ENCODE measurements around the gene EGFL7.
A peak's percentile ranks its signal among the peaks of the same experiment; 100 is the strongest.

EGFL7 gene

DNA sequence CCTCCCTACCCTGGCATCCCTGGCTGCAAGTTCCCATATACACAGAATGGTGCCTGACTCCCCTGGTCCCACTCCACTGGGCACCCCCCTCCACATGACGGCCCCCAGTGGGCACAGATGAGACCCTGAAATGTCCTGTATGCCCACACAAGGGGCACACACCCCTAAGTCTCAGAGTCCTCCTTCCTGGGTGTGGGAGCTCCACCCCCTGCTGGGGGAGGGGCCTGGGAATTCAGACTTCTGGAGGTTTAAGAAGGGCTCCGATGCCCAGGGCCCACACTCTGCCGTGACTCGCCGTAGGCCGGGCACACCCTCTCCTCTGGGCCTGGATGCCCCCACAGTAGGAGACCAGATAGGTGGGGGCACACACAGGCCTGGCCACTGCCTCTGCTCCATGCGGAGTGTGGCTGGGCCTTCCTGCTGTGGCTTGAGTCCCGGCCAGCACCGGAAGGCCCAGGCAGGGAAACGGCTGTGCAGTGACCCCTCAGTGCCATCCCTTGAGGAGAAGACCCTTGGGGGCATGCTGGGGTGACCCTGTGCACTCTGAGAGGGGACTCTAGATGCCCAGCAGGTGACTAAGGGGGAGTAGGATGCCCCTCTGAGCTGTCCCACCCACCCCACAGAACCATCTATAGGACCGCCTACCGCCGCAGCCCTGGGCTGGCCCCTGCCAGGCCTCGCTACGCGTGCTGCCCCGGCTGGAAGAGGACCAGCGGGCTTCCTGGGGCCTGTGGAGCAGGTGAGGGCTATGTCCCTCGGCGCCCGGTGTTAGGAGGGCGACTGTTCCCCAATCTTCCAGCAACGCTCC, 6.5 kb downstream of the EGFL7 start:
- Histone ChIP-seq H3K9ac (peak overlapping the region in 4 of 11 experiments; percentile 5 to 44 (median 27); a peak in 3 of 22 replicates), H3K36me3 (peaks cover 9 to 21% (median 14%) of the 10 kb centered on the region in 11 experiments; a peak in 20 of 22 replicates), H3K9me3 (replicated peaks in 1 of 11) (no peaks in the 10 kb centered on the region), H3K27me3 (peaks cover 20 to 39% (median 31%) of the 10 kb centered on the region in 11 experiments; a peak in 20 of 22 replicates), H3K4me3 (no peak overlapping the region), H3K4me1 (peaks cover 53 to 95% (median 93%) of the 10 kb centered on the region in 10 experiments), H4K20me1 (peaks cover 30 to 91% (median 64%) of the 10 kb centered on the region in 11 experiments; a peak in 21 of 22 replicates), H3K27ac (no peak overlapping the region; a peak in 1 of 22 replicates), H3K4me2 (peak overlapping the region; percentile 3 to 100 (median 98); a peak in 19 of 22 replicates)
- no peak for TF ChIP-seq Cebpa-rat (IDR thresholded peaks at IDR 0.05)

DNA sequence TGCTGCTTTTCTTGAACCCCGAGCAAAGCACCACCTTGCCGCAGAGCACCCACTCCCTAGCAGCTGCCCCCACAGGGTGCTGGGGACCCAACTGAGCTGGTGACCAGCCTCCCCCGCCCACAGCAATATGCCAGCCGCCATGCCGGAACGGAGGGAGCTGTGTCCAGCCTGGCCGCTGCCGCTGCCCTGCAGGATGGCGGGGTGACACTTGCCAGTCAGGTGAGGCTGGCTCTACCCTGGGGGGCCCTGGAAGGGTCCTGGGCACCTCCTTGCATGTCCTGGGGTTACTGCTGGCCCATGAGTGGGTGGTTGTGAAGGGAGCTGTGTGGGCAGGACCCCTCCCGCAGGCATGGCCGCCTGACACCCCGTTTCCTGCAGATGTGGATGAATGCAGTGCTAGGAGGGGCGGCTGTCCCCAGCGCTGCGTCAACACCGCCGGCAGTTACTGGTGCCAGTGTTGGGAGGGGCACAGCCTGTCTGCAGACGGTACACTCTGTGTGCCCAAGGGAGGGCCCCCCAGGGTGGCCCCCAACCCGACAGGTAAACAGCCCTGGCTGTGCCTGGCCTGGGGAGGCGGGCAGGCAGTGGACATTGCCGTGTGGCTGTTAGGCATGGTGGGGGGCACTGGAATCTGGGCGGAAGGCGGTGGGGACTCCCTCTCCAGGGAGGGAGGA, 7.2 kb downstream of the EGFL7 start:
- Histone ChIP-seq H3K9me3 (replicated peaks in 1 of 11) (no peaks in the 10 kb centered on the region), H3K4me2 (peak overlapping the region in 10 of 11 experiments; percentile 54 to 100 (median 98); a peak in 20 of 22 replicates), H4K20me1 (peaks cover 37 to 91% (median 71%) of the 10 kb centered on the region in 11 experiments; a peak in 21 of 22 replicates), H3K9ac (peak overlapping the region in 4 of 11 experiments; percentile 5 to 41 (median 38); a peak in 5 of 22 replicates), H3K4me3 (no peak overlapping the region), H3K27me3 (peaks cover 14 to 32% (median 24%) of the 10 kb centered on the region in 11 experiments; a peak in 20 of 22 replicates), H3K36me3 (peaks cover 12 to 28% (median 22%) of the 10 kb centered on the region in 11 experiments; a peak in 20 of 22 replicates), H3K4me1 (peaks cover 46 to 95% (median 93%) of the 10 kb centered on the region in 10 experiments), H3K27ac (peak overlapping the region in 1 of 11 experiments; percentile 3; a peak in 1 of 22 replicates)
- TF ChIP-seq Cebpa-rat (IDR thresholded peaks at IDR 0.05) = no peak

DNA sequence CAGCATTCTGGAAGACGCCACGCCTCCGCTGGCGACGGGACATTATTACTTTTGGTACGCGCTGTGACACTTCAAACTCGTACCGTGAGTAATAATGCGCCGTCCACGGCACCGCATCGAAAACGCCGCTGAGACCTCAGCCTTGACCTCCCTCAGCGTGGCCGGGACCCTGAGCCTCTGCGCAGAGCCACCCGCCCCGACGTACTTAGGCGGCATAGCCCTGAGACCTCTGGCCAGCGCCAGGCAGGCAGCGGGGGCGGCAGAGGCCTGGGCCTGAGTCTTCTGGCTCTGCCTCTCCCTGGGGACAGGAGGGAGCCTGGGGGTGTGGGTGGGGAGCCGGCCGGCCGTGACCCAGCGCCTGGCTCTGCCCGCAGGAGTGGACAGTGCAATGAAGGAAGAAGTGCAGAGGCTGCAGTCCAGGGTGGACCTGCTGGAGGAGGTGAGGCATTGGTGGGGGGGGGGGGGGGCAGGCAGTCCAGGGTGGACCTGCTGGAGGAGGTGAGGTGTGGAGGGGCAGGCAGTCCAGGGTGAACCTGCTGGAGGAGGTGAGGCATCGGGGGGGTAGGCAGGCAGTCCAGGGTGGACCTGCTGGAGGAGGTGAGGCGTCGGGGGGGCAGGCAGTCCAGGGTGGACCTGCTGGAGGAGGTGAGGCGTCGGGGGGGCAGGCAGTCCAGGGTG, 8.0 kb downstream of the EGFL7 start:
- Histone ChIP-seq H3K27ac (peak overlapping the region in 3 of 11 experiments; percentile 31 to 51 (median 39); a peak in 2 of 22 replicates), H3K4me2 (peak overlapping the region; percentile 54 to 100 (median 97)), H4K20me1 (peaks cover 40 to 97% (median 73%) of the 10 kb centered on the region in 11 experiments; a peak in 21 of 22 replicates), H3K36me3 (peaks cover 15 to 34% (median 26%) of the 10 kb centered on the region in 11 experiments), H3K4me1 (peaks cover 45 to 94% (median 92%) of the 10 kb centered on the region in 10 experiments), H3K4me3 (no peak overlapping the region), H3K27me3 (peaks cover 9 to 26% (median 19%) of the 10 kb centered on the region in 11 experiments; a peak in 16 of 22 replicates), H3K9ac (peak overlapping the region in 4 of 11 experiments; percentile 24 to 60 (median 45); a peak in 3 of 22 replicates), H3K9me3 (replicated peaks in 1 of 11) (no peaks in the 10 kb centered on the region)
- no peak for TF ChIP-seq Cebpa-rat (IDR thresholded peaks at IDR 0.05)

DNA sequence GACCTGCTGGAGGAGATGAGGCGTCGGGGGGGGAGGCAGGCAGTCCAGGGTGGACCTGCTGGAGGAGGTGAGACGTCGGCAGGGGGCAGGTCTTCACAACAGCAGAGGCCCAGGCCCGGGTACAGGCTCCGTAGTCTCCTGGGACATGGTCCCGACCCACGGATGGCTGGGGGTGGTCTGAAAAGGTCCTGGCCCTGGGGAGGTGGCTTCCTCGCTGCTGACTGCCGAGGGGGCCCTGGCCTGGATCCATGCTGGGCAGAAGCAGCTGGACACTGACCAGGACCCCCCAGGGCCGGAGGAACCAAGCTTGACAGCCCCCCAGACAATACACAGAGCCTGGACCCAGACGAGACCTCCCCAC, 8.5 kb downstream of the EGFL7 start:
- Histone ChIP-seq H3K27me3 (peaks cover 4 to 21% (median 14%) of the 10 kb centered on the region in 11 experiments; a peak in 16 of 22 replicates), H3K4me1 (peaks cover 50 to 96% (median 93%) of the 10 kb centered on the region in 10 experiments), H4K20me1 (peaks cover 45 to 100% (median 75%) of the 10 kb centered on the region in 11 experiments; a peak in 21 of 22 replicates), H3K9ac (peak overlapping the region in 6 of 11 experiments; percentile 32 to 60 (median 45); a peak in 6 of 22 replicates), H3K4me2 (peak overlapping the region; percentile 54 to 100 (median 97)), H3K4me3 (no peak overlapping the region), H3K9me3 (replicated peaks in 1 of 11) (no peaks in the 10 kb centered on the region), H3K27ac (peak overlapping the region in 4 of 11 experiments; percentile 31 to 55 (median 45); a peak in 6 of 22 replicates), H3K36me3 (peaks cover 20 to 39% (median 31%) of the 10 kb centered on the region in 11 experiments)
- TF ChIP-seq Cebpa-rat (IDR thresholded peaks at IDR 0.05) = no peak

DNA sequence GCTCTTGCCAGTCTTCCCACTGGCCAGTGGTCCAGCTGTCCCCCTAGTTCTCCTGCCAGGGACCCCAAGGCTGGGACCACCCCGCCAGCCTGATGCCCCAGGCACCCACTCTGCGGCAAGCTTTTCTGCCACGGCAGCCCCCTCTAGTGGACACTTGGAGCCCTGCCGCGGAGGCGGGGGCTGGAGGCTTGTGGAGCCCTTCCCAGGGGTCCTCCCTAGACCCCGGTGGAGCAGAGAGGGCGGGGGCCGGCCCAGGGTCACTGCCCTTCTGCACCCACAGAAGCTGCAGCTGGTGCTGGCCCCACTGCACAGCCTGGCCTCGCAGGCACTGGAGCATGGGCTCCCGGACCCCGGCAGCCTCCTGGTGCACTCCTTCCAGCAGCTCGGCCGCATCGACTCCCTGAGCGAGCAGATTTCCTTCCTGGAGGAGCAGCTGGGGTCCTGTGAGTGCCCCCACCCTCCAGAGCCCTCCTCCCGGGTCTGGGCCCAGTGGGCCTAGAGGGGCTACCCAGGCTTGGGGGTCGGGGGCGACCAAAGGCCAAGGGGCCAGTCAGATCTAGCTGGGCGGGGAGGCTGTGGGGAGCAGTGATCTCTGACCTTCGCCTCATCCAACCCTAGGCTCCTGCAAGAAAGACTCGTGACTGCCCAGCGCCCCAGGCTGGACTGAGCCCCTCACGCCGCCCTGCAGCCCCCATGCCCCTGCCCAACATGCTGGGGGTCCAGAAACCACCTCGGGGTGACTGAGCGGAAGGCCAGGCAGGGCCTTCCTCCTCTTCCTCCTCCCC, 9.1 kb downstream of the EGFL7 start:
- peak overlapping the region in 6 of 11 experiments; percentile 21 to 55 (median 35); a peak in 8 of 22 replicates for H3K27ac ChIP-seq
- H4K20me1 ChIP-seq = peaks cover 48 to 100% (median 75%) of the 10 kb centered on the region in 11 experiments; a peak in 21 of 22 replicates
- peak overlapping the region; percentile 54 to 100 (median 97) for H3K4me2 ChIP-seq
- no peaks in the 10 kb centered on the region for H3K9me3 ChIP-seq (replicated peaks in 1 of 11)
- peaks cover 48 to 95% (median 89%) of the 10 kb centered on the region in 10 experiments for H3K4me1 ChIP-seq
- no peak for TF ChIP-seq Cebpa-rat (IDR thresholded peaks at IDR 0.05)
- peaks cover 24 to 45% (median 36%) of the 10 kb centered on the region in 11 experiments for H3K36me3 ChIP-seq
- no peak overlapping the region; a peak in 1 of 20 replicates for H3K4me3 ChIP-seq
- H3K27me3 ChIP-seq = peaks cover 0 to 15% (median 9%) of the 10 kb centered on the region in 11 experiments; a peak in 13 of 22 replicates
- H3K9ac ChIP-seq = peak overlapping the region in 6 of 11 experiments; percentile 32 to 60 (median 46); a peak in 11 of 22 replicates

DNA sequence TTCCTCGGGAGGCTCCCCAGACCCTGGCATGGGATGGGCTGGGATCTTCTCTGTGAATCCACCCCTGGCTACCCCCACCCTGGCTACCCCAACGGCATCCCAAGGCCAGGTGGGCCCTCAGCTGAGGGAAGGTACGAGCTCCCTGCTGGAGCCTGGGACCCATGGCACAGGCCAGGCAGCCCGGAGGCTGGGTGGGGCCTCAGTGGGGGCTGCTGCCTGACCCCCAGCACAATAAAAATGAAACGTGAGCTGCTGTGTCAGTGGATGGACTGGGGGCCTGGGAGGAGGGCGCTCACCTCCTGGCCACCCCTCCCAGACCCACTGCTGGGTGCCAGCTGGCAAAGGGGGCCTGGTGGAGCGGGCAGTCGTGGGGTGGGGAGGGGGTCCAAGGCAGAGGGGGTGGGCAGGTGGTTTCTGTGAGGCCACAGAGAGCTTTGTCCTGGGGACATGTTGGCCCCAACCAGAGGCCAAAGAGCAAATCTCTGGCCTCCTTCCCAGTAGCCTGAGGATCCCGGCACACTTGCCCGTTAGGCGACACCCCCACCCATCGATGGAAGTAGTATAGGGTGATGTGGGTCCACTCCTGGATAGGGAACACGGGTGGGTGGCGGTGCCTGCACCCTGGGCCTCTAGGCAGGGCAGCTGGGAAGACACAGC, 9.8 kb downstream of the EGFL7 start:
- Histone ChIP-seq H3K4me1 (peaks cover 48 to 88% (median 82%) of the 10 kb centered on the region in 10 experiments), H3K36me3 (peaks cover 28 to 52% (median 41%) of the 10 kb centered on the region in 11 experiments), H4K20me1 (peaks cover 47 to 100% (median 72%) of the 10 kb centered on the region in 11 experiments; a peak in 21 of 22 replicates), H3K9me3 (replicated peaks in 1 of 11) (no peaks in the 10 kb centered on the region), H3K27ac (peak overlapping the region in 3 of 11 experiments; percentile 28 to 39 (median 35); a peak in 5 of 22 replicates), H3K4me3 (no peak overlapping the region), H3K4me2 (peak overlapping the region; percentile 54 to 100 (median 97); a peak in 20 of 22 replicates), H3K27me3 (peaks cover 0 to 8% (median 2%) of the 10 kb centered on the region in 11 experiments; a peak in 8 of 22 replicates), H3K9ac (peak overlapping the region in 5 of 11 experiments; percentile 29 to 60 (median 45); a peak in 7 of 22 replicates)
- TF ChIP-seq Cebpa-rat (IDR thresholded peaks at IDR 0.05) = no peak

Data from BLaER1 treated with 17β-estradiol and CSF1 and Interleukin-3, amounts not matched to agents 10 nM and 100 nM (cell line).